Stimulated activated CD4-positive, alpha-beta T cell treated with anti-CD3 and anti-CD28 coated beads, TNF-alpha, amount 100 ng/mL, for 1 hour (primary cell): ENCODE results near the gene CCL3.
"Not testable (repeated sequence)": the region's sequence is repeated elsewhere in the genome, so short reads cannot be mapped to it uniquely, and the experiment has no call there.

Source experiments
- DNase-seq, 3 donors: peaks; one replicate each; pipeline ENCODE4 v3.0.0-alpha.2; 2020; ENCODE audit warnings: low read depth in 3 of 3, low spot score in 1 of 3

The CCL3 gene

DNA sequence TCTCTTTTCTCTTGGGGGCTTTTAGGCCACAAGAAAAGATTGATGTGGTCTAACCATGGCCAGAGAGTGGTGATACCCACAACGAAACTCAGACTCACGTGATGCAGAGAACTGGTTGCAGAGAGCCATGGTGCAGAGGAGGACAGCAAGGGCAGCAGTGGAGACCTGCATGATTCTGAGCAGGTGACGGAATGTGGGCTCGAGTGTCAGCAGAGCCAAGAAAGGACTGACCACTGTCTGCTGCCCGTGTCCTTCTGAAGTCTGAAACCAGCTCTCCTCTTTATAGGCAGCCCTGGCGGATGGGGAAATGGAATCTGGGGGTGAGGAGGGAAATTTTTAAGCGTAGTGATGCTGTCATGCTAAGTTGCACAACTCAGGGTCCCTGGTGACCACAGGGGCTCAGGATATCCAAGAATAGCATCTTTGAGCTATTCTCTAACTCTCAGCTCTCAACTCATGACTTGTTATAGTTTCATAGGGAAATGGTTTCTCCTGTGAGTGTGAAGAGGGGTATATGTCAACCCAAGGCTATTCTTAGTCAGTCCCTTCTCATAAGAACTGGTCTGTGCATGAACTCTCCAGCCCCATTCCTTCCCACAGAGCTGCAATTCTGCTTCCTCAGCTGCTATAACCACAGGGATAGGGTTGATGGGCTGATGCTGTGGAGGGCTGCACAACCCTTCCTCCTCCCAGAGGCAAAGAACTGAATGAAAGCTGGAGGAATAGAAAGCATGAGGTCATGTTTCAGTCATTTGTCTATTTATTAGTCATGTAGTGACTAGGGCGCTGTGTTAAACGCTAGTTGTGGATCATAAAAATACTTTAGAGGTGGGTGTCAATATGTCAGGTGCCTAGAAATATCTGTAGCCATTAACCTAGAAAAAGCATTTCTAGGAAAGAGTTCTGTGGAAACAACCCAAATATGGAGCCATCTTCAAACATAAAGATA lies at the start of gene CCL3:
Gene CCL3, minus strand, starts transcription at position 256 of the 949 bp plus-strand sequence. Its CDS starts 85 bp downstream, at position 171.
- no peak for DNase-seq

- DNase-seq, result no peak
Observed at GRCh38 chr17:36136439-36136838, 46.5 kb upstream of the CCL3 start.

- DNase-seq, result no peak
Observed at GRCh38 chr17:36136036-36136435, 46.1 kb upstream of the CCL3 start.

DNA sequence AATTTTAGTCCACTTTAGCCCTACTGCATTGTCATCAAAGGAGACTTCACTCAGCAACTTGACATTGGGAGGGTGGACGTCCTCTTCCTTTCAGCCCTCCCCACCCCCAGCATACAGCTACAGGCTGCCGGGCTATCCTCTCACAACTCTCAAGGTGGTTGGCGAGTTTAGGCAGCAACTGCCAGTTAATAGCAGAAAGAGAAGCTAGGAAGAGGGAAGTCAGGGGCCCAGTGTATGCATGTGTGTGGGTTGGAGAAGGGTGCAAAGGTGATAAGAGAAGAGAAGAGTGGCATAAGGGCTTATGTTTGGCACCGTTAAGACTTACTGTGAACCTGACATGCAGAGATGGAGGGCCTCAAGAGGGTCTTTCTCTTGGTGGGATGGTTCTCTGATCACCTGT lies 45.5 kb upstream of the CCL3 start:
- DNase-seq, result no peak

DNA sequence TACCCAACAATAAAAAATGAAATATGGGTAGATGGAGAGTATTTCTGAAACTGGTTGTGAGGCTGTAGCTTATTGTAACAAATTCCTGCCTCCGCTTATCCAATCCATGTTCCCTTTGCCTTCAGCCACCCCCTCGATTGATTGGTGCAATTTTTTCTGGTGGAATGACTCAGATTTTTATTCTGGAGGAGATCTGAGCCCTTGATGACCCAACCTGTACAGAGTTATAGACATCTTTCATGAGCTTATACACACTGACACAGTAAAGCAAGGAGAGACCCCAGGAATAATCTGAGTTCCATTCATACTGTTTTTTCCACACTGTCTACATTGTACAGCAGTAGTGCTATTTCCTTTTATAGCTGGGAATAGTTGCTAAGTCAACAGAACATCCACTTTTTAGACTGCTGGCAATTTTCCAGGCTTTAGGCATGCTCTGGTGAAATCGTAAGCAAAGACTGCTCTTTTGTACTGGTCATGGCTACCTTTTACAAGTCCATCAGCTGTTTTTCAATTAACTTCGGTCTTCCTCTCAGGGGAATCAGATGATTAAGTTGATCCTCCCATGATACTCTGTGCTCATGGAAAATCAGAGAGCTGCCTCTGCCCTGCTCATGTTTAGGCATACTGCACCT lies 43.8 kb upstream of the CCL3 start:
- no peak for DNase-seq

- no peak for DNase-seq
Observed at GRCh38 chr17:36132421-36132831, 42.5 kb upstream of the CCL3 start.

GRCh38 chr17:36131931-36132330 lies 42.0 kb upstream of the CCL3 start:
- no peak for DNase-seq

DNA sequence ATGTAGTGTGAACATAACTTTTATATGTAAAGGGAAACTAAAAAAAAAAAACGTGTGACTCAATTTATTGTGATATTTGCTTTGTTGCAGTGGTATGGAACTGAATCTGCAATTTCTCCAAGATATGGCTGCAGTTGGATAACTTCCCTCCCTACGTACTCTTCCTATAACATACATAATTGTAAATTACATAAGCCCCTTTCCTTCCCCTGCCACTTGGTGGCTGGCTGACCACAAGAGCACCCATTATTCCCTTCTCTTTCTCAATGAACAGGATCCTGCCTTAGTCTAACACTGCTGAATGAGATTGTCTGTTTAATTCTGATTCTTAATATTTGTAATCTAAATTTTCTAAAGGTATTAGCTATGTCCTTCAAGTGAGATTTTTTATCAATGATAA lies 41.5 kb upstream of the CCL3 start:
- DNase-seq, result no peak

GRCh38 chr17:36130346-36130745 lies 40.4 kb upstream of the CCL3 start:
- DNase-seq, result no peak

GRCh38 chr17:36129616-36130015 lies 39.7 kb upstream of the CCL3 start:
- no peak for DNase-seq

DNA sequence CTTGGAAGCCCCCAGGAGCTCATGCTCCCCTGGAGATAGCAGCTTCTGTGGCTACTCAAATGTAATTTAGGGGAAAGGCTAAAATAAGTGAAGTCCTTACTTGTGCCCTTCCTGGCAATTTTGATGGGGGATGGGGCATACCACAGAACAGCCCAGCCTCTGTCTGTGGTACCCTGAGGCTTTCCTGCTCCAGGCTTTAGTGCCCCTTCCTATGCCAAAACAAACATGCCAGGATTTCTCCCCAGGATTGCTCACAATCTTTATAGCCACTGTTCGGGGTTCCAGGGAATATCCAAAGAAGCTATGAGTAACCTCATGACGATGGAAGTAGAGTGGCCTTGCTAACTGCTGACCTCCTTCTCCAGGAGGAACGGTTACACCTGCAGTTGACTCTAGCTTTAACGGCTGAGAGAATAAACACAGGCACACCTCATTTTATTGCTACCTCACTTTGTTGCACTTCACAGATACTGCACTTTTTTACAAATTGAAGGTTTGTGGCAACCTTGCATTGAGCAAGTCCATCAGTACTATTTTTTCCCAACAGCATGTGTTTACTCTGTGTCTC lies 38.6 kb upstream of the CCL3 start:
- DNase-seq, result no peak

DNA sequence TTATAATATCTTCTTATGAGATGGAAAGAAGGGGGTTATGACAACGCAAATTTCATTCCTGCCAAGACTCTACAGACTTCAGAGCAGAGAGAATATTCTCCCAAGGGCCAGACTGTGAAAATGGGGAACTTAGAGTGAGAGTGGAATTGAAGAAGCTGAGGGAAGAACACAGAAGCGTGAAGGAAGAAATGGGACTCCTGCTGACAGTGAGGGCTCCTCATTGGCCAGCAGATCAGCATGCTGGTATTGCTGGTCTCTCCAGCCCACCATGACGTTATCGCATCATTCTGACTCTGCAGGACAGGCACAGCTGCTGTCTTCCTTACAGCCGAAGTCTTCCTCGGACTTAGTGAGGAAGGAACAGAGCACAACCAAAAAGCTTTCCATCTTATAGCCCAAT lies 38.0 kb upstream of the CCL3 start:
- DNase-seq, result no peak

DNA sequence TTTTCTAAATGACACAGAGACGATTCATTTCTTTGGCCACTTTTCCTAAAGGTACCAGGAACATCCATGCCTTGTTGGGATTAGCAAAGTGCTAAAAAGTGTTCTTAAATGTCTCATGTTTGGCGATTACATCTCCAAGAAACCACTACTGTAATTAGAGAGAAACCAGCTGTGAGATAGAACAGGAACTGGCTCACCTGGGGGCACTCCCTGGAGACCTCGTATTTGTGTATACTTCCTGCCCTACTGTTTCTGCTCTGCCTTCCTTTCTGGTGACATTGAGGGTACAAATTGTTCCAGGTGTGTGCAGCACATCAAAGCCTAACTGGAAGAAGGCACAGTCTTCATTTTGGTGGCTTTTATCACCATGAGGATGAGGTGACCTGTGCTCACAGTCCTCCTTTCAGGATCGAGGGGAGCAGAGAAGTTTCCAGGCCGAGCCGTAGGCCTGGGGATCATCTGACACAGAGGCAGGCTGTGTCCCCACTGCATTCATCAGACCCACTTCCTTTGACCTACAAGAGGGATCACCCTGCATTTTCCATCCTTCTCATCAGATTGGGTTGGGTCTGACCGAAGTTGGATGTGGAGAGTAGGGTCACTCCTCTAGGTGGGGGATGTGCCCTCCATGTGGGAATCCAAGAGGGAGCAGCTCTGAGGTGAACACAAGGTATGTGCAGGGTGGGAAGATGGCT lies 37.4 kb upstream of the CCL3 start:
- no peak for DNase-seq

DNA sequence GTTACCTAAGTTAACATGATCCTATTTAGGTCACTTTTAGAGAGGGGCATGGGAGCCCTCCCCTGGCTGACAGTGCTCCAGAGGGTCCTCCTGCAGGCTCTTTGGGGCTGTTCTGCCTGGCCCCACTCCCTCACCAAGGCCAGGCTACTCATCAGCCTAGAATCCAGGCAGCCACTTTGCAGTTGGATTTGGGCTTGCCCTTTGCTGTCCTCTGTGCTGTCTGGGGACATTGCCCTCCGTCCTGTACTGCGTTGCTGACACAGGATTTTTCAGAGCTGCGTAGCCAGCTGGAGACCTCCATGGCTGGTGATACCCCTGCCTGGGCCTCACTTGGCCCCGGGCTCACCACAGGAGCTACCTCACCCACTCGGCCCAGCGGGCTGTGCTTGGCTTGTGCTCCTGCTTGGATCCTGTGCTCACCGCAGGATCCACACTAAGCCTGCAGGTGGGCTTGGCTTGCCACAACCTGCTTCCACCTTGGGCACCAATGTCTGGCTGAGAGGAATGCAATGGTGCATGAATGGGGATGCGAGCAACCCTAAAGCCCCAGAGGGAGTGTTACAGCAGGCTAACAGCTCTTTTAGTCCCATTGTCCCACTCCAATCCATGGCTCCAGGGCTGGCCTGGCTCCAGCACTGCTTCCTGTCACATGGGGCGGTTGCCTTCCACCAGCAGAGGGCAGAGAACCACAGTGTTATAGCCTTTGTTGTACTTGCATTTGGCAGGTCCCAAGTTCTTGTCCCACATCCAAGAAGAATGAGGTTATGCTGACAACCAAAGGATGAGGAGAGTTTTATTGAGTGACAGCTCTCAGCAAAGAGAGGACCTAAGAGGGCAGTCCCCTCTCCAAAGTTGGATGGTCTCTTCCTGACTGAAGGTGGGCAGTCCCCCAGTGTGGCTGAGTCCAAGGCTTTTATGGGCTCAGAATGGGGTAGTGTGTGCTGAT lies 35.2 kb upstream of the CCL3 start:
- DNase-seq, result no peak

GRCh38 chr17:36123431-36123830 lies 33.5 kb upstream of the CCL3 start:
- DNase-seq, result no peak

- DNase-seq, result not testable (repeated sequence)
Observed at GRCh38 chr17:36121099-36121498, 31.2 kb upstream of the CCL3 start.

- no peak for DNase-seq
Observed at GRCh38 chr17:36120221-36120620, 30.3 kb upstream of the CCL3 start.

DNA sequence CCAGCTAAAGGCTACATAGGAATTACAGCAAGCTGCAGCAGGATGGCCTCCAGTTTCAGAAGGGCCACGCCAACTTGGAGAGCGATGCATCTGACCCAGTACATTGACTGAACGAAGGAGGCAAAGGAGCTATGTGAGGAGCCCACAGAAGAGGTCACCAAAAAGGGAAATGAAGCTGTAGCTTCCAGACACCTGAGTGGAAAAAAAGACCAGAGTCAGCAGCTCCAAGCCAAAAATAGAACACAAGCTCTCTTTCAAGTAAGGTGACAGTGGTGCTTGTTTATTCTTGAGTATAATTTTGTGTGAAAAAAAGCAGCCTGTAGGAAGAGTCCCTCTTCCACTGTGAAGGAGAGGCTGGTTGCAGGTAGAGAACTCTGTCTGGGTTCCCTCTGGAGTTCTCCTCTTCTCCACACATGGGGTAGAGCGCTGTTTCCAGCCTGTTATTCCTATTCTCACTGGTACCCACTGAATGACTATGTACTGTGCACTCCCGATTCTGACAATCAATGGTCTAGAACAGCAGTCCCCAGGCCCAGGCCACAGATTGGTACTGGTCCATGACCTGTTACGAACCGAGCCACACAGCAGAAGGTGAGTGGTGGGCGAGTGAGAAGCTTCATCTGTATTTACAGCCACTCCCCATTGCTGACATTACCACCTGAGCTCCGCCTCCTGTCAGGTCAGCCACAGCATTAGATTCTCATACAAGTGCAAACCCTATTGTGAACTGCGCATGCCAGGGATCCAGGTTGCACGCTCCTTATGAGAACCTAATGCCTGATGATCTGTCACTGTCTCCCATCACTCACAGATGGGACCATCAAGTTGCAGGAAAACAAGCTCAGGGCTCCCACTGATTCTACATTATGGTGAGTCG lies 28.8 kb upstream of the CCL3 start:
- DNase-seq, result no peak
